Measurements from ENCODE around the gene NRXN3. TPM values are rescaled to one million over a fixed set of nuclear protein-coding genes. Genes with fewer than 3 reads are reported as not detected.

Gene NRXN3
- polyA plus RNA-seq, 3 donors = 6.4 to 7.9 (median 6.9) TPM

DNA sequence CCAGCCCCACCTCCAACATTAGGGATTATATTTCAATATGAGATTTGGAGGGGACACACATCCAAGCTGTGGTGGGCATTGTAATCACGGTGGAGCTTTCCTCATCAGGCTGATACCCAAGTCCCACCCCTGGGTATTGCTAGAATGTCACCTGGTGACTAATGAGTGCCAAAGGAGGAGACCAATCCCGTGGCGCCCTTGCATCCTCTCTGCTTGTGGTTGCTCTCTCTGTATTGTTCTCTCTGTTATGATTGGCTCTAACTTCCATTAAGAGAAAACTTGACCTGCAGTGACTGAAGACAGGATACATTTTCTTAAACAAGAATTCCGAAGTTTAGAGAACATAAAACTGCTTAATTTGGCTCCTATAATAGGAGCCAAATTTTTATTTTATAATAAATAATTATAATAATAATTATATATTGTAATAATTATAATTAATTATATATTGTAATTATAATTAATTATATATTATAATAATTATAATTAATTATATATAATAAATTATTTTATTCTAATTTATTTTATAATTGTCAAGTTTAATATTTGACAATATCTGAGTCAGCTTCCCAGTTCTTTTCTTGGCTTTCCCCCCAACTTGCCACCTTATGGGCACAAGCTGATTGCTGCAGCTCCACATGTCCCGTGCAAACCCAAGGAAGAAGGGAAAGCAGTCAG, 1621.0 kb downstream of the NRXN3 start:
- no peak for DNase-seq (ENCODE audit: extremely low read depth in 1 of 11, low read depth in 9 of 11, low spot score in 4 of 11)

DNA sequence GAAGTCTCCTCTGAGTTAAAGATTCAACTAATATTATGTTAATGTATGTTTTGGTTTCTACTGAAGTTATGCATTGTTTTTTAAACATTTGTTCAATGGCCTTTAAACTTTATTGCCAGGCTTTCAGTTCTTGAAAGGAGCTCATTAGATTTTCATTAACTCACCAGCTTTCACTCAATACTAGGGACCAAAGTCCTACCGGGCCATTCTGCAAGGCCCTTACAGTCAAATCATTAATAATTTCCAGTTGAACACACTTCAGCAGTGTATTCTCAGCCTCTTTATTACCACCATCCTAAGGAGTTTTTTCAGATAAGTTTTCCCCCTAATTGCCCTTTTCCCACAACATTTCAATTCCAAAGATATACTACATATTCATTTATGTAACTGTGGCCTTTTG, 1631.9 kb downstream of the NRXN3 start:
- DNase-seq (ENCODE audit: extremely low read depth in 1 of 11, low read depth in 9 of 11, low spot score in 4 of 11) = no peak

DNA sequence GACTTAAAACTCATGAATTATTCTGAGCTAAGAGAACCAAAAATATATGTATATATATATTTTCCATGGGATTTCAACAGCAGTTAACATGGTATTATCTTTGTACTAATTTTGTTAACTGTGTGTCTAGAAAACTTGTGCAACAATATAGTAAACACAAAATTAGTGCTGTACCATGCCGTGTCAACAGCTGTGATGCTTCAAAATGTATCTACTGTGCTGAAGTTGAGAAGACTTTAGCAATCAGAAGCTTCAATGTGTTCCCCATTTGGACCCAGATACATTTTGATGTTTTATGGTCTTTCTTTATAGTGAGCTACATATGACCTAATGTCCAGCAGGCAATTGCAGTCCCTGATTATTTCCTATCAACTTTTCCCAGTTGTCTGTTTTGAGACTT, 1635.5 kb downstream of the NRXN3 start:
- no peak for DNase-seq (ENCODE audit: extremely low read depth in 1 of 11, low read depth in 9 of 11, low spot score in 4 of 11)

DNA sequence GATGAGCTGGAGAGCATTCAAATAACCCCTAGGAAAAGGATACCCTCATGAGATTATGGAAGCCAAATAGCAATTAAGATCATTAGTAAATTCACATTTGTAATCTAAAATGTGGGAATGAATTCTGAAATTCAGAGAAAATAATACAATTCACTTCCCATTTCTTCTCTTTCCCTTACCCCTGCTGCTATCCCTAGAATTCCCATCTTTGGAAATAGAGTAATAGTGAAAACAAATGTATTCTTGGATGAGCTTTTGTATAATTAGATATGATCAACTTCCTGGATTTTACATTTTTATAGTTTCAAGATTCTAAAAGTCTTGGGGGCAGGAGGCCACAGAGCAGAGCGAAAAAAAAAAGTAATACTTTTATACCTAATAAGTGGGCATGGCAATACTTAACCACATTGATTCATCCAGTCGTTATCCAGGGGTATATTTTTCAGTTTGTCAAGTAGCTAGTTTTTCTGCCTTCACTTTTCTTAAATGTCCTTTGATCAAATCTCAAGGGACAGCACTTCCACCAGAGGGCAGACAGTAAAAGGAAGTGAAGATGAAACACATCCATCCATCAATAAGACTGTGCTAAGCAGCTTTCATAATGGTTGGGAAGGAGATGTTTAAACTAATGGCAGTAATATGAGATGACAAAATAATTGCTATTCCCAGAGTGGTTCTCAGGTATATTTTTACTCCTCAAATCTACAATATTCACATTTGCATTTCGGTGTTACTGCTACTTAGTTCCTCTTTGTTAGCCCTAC, 1639.9 kb downstream of the NRXN3 start:
- no peak for DNase-seq (ENCODE audit: extremely low read depth in 1 of 11, low read depth in 9 of 11, low spot score in 4 of 11)

DNA sequence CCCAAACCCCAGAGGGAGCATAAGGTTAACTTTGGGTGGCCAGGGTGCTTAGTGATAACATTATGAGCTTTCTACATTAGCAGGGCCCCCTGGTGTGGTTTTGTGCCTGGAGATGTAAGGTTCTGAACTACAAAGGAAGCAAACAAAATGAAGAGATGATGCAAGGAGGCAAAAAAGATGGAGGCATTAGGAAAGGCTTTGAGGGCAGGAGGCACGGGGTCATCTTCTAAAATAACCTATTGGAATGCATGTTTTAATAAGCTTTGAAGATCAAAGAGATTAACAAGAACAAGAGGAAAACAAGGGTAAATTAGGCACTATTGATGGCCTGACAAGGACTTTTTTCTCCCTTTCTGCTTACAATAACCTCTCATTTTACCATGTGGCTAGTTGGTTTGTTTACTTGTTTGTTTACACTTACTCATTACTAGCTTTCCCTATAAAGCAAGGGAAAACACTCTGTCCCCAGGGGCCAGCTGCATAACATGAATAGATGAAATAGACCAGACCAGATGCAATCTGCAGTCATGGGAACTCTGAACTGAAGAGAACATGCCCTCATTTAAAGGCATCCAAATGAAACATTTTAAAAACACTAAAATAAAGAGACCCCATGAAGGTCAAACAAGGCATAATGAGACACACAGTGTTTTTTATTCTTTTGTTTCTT, 1650.8 kb downstream of the NRXN3 start:
- no peak for DNase-seq (ENCODE audit: extremely low read depth in 1 of 11, low read depth in 9 of 11, low spot score in 4 of 11)

DNA sequence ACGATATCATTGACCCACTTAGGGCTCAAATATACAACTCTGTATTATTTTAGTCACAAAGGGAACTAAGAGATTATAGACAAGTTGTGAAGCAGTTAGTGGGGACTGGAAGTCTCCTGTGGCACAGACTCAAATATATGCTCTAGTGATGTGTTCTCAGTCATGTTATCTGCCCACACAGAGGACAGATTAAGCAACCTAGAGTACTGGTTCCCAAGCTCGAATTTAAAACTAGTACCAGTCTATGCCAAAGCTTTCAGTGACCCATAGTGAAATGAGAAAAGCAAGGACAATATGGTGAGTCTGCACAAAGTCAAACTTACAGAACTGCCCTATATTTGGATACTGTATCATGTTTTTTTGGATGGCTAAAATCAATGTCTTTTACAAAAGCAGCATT, 1651.9 kb downstream of the NRXN3 start:
- no peak for DNase-seq (ENCODE audit: extremely low read depth in 1 of 11, low read depth in 9 of 11, low spot score in 4 of 11)

- no peak for DNase-seq (ENCODE audit: extremely low read depth in 1 of 11, low read depth in 9 of 11, low spot score in 4 of 11)
Observed at GRCh38 chr14:79825046-79825521, 1654.9 kb downstream of the NRXN3 start.

DNA sequence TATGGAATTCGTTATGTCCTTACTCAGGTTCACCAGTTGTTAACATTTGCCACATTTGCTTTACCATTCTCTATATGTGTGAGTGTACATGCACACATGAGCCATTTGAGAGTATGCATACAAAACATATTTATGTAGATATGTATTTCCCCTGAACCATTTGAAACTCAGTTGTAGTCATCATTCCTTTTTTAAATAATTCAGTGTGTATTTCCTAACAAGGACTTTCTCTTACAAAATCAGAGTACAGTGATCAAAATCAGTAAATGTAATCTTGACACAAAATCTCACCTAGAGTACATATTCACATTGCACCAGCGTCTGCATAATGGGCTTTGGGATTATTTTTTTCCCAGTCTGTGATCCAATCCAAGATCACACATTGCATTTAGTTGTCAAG, 1656.2 kb downstream of the NRXN3 start:
- no peak for DNase-seq (ENCODE audit: extremely low read depth in 1 of 11, low read depth in 9 of 11, low spot score in 4 of 11)

DNA sequence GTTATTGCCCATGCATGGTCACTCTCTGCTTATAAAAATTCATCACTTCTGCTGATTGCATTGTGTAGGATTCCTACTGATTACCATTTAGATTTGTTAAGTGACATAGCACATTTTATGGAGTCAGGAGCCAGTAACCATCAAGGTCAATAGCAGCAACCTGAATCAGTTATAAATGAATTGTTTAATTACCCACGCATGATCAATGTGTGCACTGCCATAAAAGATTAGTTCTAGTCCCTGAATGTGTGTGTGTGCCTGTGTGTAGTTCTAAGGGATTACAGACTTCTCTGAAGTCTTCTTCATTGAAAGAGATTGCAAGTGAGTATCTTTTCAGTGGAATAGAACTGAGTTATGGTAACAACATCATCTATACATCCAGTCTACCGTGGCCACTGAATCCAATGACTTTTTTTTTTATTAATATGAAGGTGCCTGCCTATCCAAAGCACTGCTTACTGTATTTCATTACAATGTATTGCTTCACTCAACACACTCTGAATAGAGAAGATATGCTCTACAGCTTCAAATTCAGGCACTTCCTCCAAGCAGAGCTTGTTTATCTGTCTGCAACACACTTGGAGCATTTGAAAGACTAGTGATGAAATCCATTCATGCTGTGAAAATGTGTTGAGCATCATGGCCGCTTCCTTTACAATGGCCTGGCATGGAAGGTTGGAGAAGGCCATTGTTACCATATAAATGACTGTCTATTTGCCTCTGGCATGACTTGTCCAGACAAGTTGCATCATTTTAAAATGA, 1659.4 kb downstream of the NRXN3 start:
- DNase-seq (ENCODE audit: extremely low read depth in 1 of 11, low read depth in 9 of 11, low spot score in 4 of 11) = no peak

DNA sequence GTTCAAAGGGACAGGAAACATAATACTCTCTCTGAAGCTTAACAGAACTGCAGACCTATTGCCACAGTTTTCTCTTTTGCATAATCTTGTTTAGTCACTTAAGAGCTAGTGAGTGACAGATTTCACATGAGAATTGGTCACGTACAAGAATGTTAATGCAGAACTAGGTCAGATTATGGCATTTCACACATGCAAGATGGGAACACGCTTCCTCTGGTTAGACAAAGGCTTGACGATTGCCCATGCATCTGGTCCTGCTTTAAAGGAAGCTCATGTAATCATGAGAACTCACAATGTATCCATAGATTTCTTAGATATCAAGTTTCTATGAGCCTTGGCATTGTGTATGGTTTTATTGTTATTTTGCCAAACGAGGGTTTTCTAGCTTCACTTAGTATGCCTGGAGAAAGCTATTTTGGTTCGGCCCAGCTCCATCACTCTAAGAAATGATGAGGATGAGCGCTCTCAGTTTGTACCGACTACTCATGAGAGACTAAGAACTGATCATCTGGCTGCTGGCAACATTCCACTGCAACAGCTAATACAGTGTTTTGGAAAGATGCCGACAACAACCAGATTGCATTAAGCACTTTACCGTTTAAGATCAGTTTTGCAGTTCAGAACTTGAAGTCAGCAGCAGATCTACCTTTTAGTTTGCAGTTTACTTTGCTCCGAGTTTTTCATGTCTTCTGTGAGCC, 1661.2 kb downstream of the NRXN3 start:
- DNase-seq (ENCODE audit: extremely low read depth in 1 of 11, low read depth in 9 of 11, low spot score in 4 of 11) = no peak

DNA sequence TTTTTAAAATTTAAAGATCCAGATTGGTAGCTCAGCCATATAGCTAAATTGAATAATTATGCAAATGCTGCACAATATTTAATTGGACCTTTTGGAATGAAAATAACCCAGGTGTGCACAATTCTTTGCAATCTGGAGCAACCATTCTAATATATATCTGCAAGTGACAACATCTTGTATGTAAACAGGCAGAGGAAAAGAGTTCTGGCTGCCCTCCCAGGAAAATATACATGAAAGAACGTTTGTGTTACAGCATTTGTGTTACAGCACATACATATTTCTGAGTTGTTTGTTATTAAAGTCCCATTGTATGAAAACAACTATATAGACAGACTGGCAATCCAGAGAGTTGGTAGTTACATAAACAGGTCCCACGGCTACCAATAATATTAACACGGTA, 1663.6 kb downstream of the NRXN3 start:
- no peak for DNase-seq (ENCODE audit: extremely low read depth in 1 of 11, low read depth in 9 of 11, low spot score in 4 of 11)

DNA sequence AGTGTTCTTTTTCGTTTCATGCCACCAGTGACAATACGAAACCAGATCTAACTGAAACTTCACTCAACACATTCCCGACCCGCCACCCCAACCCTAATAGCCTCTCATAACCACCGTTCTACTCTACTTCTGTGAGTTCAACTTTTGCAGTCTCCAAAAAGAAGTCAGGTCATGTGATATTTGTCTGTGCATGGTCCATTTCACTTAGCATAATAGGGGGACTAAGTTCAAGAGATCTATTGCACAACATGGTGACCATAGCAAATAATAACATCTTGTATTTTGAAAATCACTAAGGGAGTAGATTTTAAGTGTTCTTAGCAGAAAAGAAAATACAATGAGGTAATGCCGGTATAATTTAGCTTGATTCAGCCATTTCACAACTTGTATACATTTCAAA, 1664.7 kb downstream of the NRXN3 start:
- DNase-seq (ENCODE audit: extremely low read depth in 1 of 11, low read depth in 9 of 11, low spot score in 4 of 11) = no peak

GRCh38 chr14:79836577-79836976, 1666.4 kb downstream of the NRXN3 start:
- DNase-seq (ENCODE audit: extremely low read depth in 1 of 11, low read depth in 9 of 11, low spot score in 4 of 11) = no peak

GRCh38 chr14:79837699-79838098, 1667.5 kb downstream of the NRXN3 start:
- DNase-seq (ENCODE audit: extremely low read depth in 1 of 11, low read depth in 9 of 11, low spot score in 4 of 11) = no peak

DNA sequence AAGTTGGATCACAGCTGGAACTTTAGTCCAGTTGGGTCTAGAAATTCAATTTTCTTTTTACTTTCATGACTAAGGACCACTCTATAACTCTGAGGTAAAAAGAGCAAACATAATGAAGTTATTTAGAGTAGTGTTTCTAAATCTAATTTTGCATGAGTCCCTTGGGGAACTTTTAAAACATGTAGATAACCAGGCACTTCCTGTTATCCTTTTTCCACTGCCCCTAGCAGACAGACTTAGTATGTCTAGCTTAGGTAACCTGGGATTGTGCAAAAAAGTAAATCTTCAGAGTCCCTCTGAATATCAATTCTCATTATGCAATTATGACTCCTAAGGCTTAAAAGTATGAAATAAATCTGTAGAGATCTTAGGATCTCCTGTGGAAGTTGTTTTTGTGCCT, 1669.9 kb downstream of the NRXN3 start:
- no peak for DNase-seq (ENCODE audit: extremely low read depth in 1 of 11, low read depth in 9 of 11, low spot score in 4 of 11)

DNA sequence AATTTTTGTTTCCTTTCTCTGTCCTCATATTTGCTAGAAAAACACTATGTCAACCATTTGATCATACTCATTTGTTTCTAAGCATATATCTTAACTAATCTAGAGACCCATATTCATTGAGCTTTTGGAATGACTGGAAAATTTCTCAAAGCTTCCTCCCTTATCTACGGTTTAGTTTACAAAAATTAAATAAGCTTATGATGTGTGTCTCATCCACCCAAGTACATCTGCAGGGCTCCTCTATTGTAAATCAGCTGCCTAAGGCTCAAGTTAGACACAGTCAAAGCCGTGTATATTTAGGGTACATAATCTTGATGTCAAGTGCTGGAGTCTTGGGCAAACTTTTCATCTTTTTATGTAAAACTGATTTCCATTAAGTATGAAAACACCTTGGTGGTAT, 1670.7 kb downstream of the NRXN3 start:
- DNase-seq (ENCODE audit: extremely low read depth in 1 of 11, low read depth in 9 of 11, low spot score in 4 of 11) = no peak

DNA sequence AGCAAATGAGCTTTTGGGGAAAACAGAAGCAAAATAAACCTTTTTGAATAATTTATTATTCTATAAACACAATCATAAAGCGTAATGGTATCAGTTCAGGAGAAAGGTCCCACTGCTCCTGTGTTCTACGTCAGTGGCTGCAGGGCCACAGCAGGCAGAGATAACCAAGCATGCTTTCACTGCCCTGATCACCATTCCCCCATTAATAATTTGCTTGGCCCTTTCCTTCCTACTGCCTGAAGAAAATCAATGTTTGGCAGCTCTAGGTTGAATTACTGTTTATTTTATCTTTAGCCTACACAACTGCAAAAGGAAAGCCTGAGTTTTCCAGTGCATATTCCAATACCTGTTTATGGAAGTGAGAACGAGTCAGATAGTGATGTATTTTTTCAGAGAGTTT, 1671.3 kb downstream of the NRXN3 start:
- DNase-seq (ENCODE audit: extremely low read depth in 1 of 11, low read depth in 9 of 11, low spot score in 4 of 11) = no peak

GRCh38 chr14:79842270-79842669, 1672.1 kb downstream of the NRXN3 start:
- no peak for DNase-seq (ENCODE audit: extremely low read depth in 1 of 11, low read depth in 9 of 11, low spot score in 4 of 11)
